ENCODE data around the gene EXOSC3.
"Not testable (repeated sequence)": the region's sequence is repeated elsewhere in the genome, so short reads cannot be mapped to it uniquely, and the experiment has no call there.

- TF ChIP-seq POLR2A, CTCF (IDR thresholded peaks at IDR 0.05): not testable (repeated sequence)
Measured at GRCh38 chr9:37825174-37825573, 40.3 kb upstream of the EXOSC3 start.

All from Peyer's patch (tissue), 4 donors.